Hippocampal formation (tissue), 2 donors: ENCODE data around the gene FLCN.
"Not testable (repeated sequence)": the region's sequence is repeated elsewhere in the genome, so short reads cannot be mapped to it uniquely, and the experiment has no call there.

Source experiments
- DNase-seq, 2 donors: peaks; one replicate each; lab custom pipeline; 2025; lab: John Stamatoyannopoulos, UW

Gene FLCN

DNA sequence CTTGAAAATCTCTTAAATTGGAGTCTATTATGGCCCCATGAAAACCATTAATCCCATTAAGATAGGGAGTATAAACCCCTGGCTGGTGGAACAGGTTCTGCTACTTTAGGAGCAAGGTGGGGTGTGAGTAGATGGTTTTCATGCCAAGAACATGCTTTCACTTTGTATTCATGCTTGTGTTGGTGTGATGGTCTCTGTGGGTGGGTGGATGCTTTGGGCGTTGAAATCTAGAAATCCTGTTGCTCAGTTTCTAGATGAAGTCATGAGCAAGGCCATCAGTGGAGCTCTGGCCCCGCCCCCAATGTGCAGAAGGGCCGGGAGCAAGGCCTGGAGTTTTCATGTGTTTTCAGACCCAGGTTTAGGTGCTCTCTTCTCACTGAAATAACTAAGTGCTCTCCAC is 50.9 kb downstream of the FLCN start:
- DNase-seq, result no peak

GRCh38 chr17:17184985-17185757 is 51.8 kb downstream of the FLCN start:
- not testable (repeated sequence) for DNase-seq

DNA sequence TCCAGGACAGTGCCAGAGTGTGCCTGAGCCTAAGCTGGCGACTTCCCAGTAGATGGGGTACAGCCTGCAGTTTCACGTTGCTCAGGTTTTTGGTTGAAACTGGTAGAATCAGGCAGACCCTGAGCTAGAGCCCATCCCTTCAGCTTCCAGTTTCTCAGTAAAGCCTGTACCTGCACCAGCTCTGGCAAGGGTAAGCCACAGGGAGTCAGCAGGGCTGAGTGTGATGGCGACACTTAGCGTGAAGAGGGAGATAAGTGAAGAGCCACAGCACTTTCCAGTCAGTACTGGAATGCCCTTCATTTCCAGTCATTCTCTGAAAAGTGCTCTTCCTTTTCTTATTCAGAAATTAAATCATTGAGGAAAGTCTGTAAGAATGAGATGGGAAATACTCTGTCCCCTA is 53.2 kb downstream of the FLCN start:
- DNase-seq, result no peak

DNA sequence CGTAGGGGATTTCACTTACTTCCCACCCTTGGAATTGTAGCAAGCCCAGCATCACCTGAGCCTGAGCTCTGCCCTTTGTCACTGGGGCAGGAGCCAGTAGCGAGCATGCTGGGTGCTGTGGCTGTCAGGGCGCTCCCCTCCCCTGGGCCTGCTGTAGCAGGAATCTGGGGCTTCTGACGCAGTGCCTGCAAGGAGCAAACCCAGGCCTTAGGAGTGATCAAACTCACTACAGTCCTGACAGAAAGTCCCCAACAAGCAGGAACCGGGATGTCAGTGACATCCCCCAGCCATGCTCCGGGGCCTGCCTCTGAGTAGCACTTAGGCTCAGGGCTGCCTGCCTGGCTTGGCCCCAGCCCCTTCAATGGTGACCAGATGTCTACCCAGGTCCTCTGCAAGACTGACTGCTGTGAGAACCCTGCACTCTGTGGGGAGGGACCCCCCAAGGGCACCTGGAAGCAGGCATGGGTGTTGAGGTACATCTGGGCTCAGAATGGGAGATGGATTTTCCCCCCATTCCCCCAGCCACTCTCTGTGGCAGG is 54.3 kb downstream of the FLCN start:
- DNase-seq, result no peak

- DNase-seq, result no peak
Measured at GRCh38 chr17:17181666-17182597, 55.0 kb downstream of the FLCN start.

DNA sequence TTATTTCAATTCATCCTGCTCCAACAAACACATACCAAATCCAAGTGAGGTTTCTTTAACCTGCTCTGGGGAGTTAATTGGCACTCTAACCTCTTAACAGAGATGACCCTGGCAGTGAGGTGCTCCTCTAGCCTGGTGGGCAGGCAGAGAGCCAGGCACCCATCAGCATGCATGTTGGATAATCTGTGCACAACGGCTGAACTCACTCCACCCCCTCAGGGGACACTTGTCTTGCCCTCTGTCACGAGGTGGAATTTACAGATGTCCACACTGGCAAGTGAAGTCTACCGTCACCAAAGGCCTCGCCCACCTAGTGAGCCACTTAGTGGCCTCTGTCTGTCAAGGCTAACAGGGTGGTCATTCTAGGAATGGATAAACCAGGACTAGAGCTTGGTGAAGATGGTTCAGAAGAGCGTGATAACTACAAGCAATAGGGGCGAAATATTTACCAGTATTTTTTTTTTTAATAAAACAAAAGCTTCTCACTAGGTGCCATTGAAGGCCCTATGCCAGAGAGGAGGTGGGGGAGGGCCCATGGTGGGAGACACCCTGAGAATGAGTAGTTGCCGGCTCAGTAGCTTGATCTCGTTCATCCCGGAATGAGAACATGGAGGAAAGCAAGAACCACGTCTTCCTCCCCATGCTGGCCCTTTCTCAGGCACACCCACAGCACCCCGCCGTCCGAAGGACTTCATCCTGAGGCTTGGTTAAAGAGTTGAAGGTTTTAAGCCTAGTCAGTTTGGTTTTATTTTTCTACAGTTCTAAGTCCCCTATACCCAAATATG is 56.0 kb downstream of the FLCN start:
- DNase-seq, result no peak

GRCh38 chr17:17180141-17180603 is 56.8 kb downstream of the FLCN start:
- DNase-seq, result no peak

DNA sequence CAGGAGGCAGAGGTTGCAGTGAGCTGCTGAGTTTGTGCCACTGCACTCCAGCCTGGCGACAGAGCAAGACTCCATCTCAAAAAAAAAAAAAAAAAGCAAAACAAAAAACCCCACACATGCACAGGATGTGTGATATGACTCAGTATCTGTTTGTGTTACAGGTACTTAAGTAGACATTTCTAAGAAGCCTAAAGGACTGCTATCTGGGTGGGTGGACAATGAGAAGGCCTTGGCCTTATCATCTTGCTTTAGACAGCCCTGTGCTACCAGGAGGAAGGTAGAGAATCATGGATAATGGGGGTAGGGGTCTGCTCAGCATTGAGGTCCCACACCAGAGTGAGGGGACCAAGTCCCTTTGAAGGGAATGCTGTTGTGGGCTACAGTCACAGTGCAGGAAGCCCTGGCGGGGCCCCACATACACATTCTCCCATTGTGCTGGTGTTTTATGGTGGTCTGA is 57.6 kb downstream of the FLCN start:
- no peak for DNase-seq

GRCh38 chr17:17177176-17177575 is 59.8 kb downstream of the FLCN start:
- DNase-seq, result no peak

GRCh38 chr17:17176341-17176740 is 60.6 kb downstream of the FLCN start:
- no peak for DNase-seq

DNA sequence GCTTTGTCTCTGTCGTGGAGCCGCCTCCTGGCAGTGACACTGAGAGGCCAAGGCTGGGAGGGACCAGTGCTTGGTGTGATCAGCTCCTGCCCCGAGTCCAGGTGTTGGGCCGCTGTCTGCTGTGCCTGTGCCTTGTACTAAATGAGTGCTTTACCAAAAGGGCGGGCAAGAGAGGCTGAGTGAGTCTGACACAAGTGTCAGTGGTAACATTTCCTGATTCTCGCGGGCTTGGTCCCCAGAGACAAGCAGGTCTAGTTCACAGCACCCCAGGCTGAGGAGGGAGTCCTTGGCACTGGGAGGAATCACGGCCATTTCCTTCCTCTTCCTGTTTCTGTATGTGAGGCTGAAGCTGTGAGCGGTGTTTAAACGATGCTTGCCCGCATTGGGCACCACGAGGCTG is 61.1 kb downstream of the FLCN start:
- DNase-seq, result no peak

GRCh38 chr17:17175340-17175739 is 61.6 kb downstream of the FLCN start:
- DNase-seq, result no peak

DNA sequence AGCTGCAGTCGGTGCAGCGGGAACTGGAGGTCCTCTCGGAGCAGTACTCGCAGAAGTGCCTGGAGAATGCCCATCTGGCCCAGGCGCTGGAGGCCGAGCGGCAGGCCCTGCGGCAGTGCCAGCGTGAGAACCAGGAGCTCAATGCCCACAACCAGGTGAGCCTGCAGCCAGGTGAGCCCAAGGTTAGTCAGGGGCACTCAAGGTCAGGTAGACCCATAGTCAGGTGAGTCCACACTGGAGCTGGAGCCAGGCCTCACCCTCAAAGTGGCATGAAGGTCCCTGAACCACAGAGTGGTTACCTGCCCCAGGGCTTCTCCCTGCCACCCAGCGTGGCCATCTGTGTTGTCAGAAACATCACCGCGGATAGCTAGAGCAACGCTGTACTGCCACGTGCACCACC is 63.0 kb downstream of the FLCN start:
- DNase-seq, result no peak

DNA sequence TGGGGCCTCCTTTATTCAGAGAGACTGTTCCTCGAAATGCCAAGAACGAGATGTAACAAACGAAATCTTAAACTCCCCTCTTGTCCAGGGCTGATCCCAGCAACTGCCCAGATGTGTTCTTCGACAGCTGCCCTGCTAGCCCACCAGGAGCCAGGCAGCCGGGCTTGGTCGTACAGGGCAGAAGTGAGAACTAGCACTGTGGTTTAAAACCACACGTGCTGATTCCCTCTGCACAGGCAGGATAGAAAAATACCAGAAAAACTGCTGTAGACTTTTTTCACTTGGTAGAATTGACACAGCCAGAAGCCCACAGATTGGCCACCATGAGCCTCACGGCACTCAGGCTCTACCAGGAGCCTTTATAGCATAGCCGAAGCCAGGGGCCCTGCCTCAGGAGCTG is 64.0 kb downstream of the FLCN start:
- no peak for DNase-seq

- no peak for DNase-seq
Measured at GRCh38 chr17:17172001-17172939, 64.7 kb downstream of the FLCN start.

DNA sequence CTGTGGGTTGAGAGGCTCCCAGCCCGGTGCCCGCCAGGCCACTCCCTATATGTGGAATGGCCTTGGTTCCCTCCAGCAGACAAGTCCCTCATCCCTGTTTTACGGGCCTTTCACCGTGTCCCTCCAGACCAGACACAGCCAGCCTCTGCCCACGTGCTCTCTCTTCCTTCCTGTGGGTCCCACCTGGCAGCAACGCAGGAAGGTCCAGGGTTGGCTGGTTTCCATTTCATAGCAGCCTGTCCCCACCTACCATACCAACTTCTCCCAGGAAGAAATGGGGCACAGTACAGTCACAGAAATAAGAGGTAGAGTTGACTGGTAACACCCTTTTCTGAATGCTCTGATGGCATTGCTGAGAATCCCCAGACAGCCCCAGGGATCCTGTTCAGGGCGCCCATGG is 65.8 kb downstream of the FLCN start:
- DNase-seq, result no peak

DNA sequence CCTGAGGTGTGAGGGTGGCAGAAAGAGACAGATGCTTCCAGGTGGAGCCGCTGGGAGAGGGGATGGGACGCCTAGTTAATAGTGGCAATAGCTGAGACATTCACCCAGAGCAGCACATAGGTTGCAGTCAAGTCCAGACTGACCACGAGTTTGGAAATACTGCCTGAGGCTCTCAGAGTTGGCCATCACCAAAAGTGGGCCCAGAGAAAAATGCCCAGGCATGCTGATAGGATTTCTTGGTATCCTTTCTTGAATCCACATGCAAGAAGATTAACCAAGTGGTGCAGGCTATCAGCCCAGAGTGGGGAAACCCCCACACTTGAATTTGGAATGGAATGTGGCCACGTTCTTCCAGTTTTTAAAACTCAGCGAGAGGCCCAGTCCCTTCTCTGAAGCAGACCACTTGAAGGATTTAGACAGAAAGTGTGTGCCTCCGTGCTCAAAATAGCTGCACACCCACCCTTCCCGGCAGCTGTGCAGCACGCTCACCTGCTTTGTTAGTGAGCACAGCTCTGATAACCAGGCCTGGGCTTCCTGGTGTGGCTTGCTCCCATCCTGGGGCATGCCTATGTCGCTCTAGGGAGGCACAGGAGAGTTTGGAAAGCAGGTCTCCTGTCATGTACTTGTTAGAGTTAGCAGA is 66.5 kb downstream of the FLCN start:
- DNase-seq, result no peak

GRCh38 chr17:17169396-17169795 is 67.6 kb downstream of the FLCN start:
- DNase-seq, result no peak

GRCh38 chr17:17168401-17168800 is 68.6 kb downstream of the FLCN start:
- DNase-seq, result no peak

- DNase-seq, result no peak
Measured at GRCh38 chr17:17167986-17168385, 69.0 kb downstream of the FLCN start.
